OCI-LY7 (cell line): ENCODE measurements around the gene SPATA6. TPM values are rescaled to one million over a fixed set of nuclear protein-coding genes. Genes with fewer than 3 reads are reported as not detected.
"Not testable (repeated sequence)": the region's sequence is repeated elsewhere in the genome, so short reads cannot be mapped to it uniquely, and the experiment has no call there.

Source experiments
- BruUV-seq: library from RNA; stranded (reverse); fragments of 400-500 nt; replicated peaks from 2 replicates; lab custom pipeline; 2021; lab: Mats Ljungman, UMichigan
- CTCF ChIA-PET: fragments of 300-600 bp; sonication (Branson Sonifier 250); formaldehyde crosslinking; loops from one replicate; lab custom pipeline; 2022; ENCODE audit warnings: antibody characterized with exemption; ENCODE audit not compliant: unreplicated experiment; lab: Charles Lee
- POLR2A ChIA-PET: fragments of 300-600 bp; sonication (Branson Sonifier 250); formaldehyde crosslinking; loops from one replicate; lab custom pipeline; 2022; ENCODE audit warnings: antibody characterized with exemption; lab: Charles Lee
- DNase-seq: peaks from one replicate; pipeline ENCODE4 v3.0.0-alpha.2; 2015; ENCODE audit warnings: low spot score
- H2AFZ ChIP-seq: fragments of 200-600 bp; sonication (generic), shearing (Covaris generic); 2 replicates; pipeline ENCODE4 v1.6.1; 2014; ENCODE audit warnings: mild to moderate bottlenecking, antibody characterized with exemption, low read length, moderate library complexity
- H3K27ac ChIP-seq: fragments of 200-600 bp; sonication (generic); 2 replicates; pipeline ENCODE4 v1.5.1; 2014; ENCODE audit warnings: mixed run types, low read depth, mild to moderate bottlenecking, moderate library complexity, low read length, inconsistent platforms; ENCODE audit not compliant: poor library complexity, severe bottlenecking
- H3K36me3 ChIP-seq: fragments of 200-600 bp; sonication (generic); 2 replicates; pipeline ENCODE4 v1.6.1; 2014; ENCODE audit warnings: mild to moderate bottlenecking, antibody characterized with exemption, low read length, moderate library complexity, mixed read lengths; ENCODE audit not compliant: insufficient read depth
- H3K4me1 ChIP-seq: fragments of 200-600 bp; sonication (generic); 2 replicates; pipeline ENCODE4 v1.5.1; 2014; ENCODE audit warnings: mild to moderate bottlenecking, low read length; ENCODE audit not compliant: insufficient read depth, poor library complexity, severe bottlenecking
- H3K4me2 ChIP-seq: fragments of 200-600 bp; sonication (generic); 2 replicates; pipeline ENCODE4 v1.6.1; 2014; ENCODE audit warnings: mild to moderate bottlenecking, low read length
- H3K4me3 ChIP-seq: fragments of 200-600 bp; sonication (generic); 2 replicates; pipeline ENCODE4 v1.5.1; 2014; ENCODE audit warnings: mild to moderate bottlenecking, low read depth, low read length; ENCODE audit not compliant: poor library complexity, severe bottlenecking
- H3K79me2 ChIP-seq: fragments of 200-600 bp; sonication (generic); 2 replicates; pipeline ENCODE4 v1.6.1; 2016; ENCODE audit warnings: low read depth, mild to moderate bottlenecking, low read length, moderate library complexity, mixed read lengths; ENCODE audit not compliant: insufficient read depth
- H3K9me2 ChIP-seq: fragments of 200-600 bp; sonication (generic); 2 replicates; pipeline ENCODE4 v1.6.1; 2016; ENCODE audit warnings: mild to moderate bottlenecking, low read length, mixed read lengths; ENCODE audit not compliant: insufficient read depth
- H3K9me3 ChIP-seq: fragments of 200-600 bp; sonication (generic); 2 replicates; pipeline ENCODE4 v1.6.1; 2014; ENCODE audit warnings: mild to moderate bottlenecking, mixed run types, low read length, mixed read lengths
- H4K20me1 ChIP-seq: fragments of 200-600 bp; sonication (generic); 2 replicates; pipeline ENCODE4 v1.6.1; 2014; ENCODE audit warnings: mild to moderate bottlenecking, antibody characterized with exemption, low read length, moderate library complexity, mixed read lengths; ENCODE audit not compliant: insufficient read depth
- CTCF ChIP-seq: fragments of 200-600 bp; sonication (generic); conservative IDR thresholded peaks from 2 replicates; pipeline ENCODE4 v1.5.1; 2014; ENCODE audit warnings: mild to moderate bottlenecking, antibody characterized with exemption, low read length, moderate library complexity, mixed read lengths
- EZH2phosphoT487 ChIP-seq: fragments of 200-600 bp; sonication (generic); IDR thresholded peaks from 2 replicates; pipeline ENCODE4 v1.6.1; 2018; ENCODE audit warnings: low read depth, borderline replicate concordance, mild to moderate bottlenecking, mixed run types, antibody characterized with exemption, low read length, moderate library complexity, mixed read lengths
- intact Hi-C: fragments of 100-400 bp; cut with micrococcal nuclease; formaldehyde crosslinking; loops from one replicate; pipeline ENCODE4 v1.10.0; 2022; ENCODE audit not compliant: unreplicated experiment
- total RNA-seq, 2 experiments: library from RNA; depleted of rRNA in 1 of 2; stranded (reverse); fragments of >200 nt in 1 of 2; shearing (Covaris generic) in 1 of 2; gene quantifications; 2 replicates each; pipeline ENCODE4 v1.2.3, GENCODE V29; 2014 to 2022

The SPATA6 gene
- total RNA-seq, 2 experiments from 2014 or later, result 2.5 TPM; not detected in 1

- H3K36me3 ChIP-seq, result no peaks in the 10 kb centered on the region
- H4K20me1 ChIP-seq, result no peaks in the 10 kb centered on the region
- intact Hi-C loops, result no loop called here
- no peak overlapping the region for H2AFZ ChIP-seq
- H3K27ac ChIP-seq, result no peak overlapping the region
- ChIA-PET POLR2A (no interaction called here), CTCF (no interaction called here)
- no peaks in the 10 kb centered on the region for H3K9me2 ChIP-seq
- DNase-seq, result no peak
- H3K4me2 ChIP-seq, result no peak overlapping the region
- H3K79me2 ChIP-seq, result no peaks in the 10 kb centered on the region
- TF ChIP-seq CTCF, result no peak
- no peak for TF ChIP-seq EZH2phosphoT487
- no peaks in the 10 kb centered on the region for H3K9me3 ChIP-seq
- H3K4me3 ChIP-seq, result no peak overlapping the region
- H3K4me1 ChIP-seq, result no peaks in the 10 kb centered on the region
- no TSS peak for BruUV-seq
Measured at GRCh38 chr1:48329486-48329885, 142.5 kb downstream of the SPATA6 start.

DNA sequence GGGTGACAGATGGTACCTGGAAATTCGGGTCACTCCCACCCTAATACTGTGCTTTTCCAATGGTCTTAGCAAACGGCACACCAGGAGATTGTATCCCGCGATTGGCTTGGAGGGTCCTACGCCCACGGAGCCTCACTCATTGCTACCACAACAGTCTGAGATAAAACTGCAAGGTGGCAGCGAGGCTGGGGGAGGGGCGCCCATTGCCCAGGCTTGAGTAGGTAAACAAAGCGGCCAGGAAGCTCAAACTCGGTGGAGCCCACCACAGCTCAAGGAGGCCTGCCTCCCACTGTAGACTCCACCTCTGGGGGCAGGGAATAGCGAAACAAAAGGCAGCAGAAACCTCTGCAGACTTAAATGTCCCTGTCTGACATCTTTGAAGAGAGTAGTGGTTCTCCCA, 160.2 kb downstream of the SPATA6 start:
- CTCF ChIA-PET, H3K4me3 ChIP-seq, H3K36me3 ChIP-seq, H3K9me2 ChIP-seq, H3K9me3 ChIP-seq, H2AFZ ChIP-seq, BruUV-seq, H3K27ac ChIP-seq, H4K20me1 ChIP-seq, H3K4me2 ChIP-seq, H3K79me2 ChIP-seq, H3K4me1 ChIP-seq, DNase-seq, intact Hi-C loops: not testable (repeated sequence)
- POLR2A ChIA-PET, result interaction anchor here (0.6 kb wide), 1 partner anchor 1014 kb away, joined by 4 read pairs; no protein-coding TSS in a partner anchor

- CTCF ChIA-PET, result no interaction called here
- H3K4me1 ChIP-seq, result no peaks in the 10 kb centered on the region
- H3K4me2 ChIP-seq, result no peak overlapping the region
- no peak for DNase-seq
- H3K9me3 ChIP-seq, result no peaks in the 10 kb centered on the region
- POLR2A ChIA-PET, result interaction anchor here (0.6 kb wide), 1 partner anchor 53 kb away, joined by 3 read pairs; no protein-coding TSS in a partner anchor
- TF ChIP-seq EZH2phosphoT487 (no peak), CTCF (no peak)
- no peak overlapping the region for H3K4me3 ChIP-seq
- BruUV-seq, result no TSS peak
- no peak overlapping the region for H2AFZ ChIP-seq
- no peak overlapping the region for H3K27ac ChIP-seq
- no peaks in the 10 kb centered on the region for H3K36me3 ChIP-seq
- intact Hi-C loops, result no loop called here
- H3K79me2 ChIP-seq, result no peaks in the 10 kb centered on the region
- no peaks in the 10 kb centered on the region for H4K20me1 ChIP-seq
- no peaks in the 10 kb centered on the region for H3K9me2 ChIP-seq
Measured at GRCh38 chr1:48309564-48310082, 162.4 kb downstream of the SPATA6 start.
